ENCODE data around the gene NPHS1.
"Not testable (repeated sequence)": the region's sequence is repeated elsewhere in the genome, so short reads cannot be mapped to it uniquely, and the experiment has no call there.

Gene NPHS1, protein sequence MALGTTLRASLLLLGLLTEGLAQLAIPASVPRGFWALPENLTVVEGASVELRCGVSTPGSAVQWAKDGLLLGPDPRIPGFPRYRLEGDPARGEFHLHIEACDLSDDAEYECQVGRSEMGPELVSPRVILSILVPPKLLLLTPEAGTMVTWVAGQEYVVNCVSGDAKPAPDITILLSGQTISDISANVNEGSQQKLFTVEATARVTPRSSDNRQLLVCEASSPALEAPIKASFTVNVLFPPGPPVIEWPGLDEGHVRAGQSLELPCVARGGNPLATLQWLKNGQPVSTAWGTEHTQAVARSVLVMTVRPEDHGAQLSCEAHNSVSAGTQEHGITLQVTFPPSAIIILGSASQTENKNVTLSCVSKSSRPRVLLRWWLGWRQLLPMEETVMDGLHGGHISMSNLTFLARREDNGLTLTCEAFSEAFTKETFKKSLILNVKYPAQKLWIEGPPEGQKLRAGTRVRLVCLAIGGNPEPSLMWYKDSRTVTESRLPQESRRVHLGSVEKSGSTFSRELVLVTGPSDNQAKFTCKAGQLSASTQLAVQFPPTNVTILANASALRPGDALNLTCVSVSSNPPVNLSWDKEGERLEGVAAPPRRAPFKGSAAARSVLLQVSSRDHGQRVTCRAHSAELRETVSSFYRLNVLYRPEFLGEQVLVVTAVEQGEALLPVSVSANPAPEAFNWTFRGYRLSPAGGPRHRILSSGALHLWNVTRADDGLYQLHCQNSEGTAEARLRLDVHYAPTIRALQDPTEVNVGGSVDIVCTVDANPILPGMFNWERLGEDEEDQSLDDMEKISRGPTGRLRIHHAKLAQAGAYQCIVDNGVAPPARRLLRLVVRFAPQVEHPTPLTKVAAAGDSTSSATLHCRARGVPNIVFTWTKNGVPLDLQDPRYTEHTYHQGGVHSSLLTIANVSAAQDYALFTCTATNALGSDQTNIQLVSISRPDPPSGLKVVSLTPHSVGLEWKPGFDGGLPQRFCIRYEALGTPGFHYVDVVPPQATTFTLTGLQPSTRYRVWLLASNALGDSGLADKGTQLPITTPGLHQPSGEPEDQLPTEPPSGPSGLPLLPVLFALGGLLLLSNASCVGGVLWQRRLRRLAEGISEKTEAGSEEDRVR (N-terminal part only)

DNA sequence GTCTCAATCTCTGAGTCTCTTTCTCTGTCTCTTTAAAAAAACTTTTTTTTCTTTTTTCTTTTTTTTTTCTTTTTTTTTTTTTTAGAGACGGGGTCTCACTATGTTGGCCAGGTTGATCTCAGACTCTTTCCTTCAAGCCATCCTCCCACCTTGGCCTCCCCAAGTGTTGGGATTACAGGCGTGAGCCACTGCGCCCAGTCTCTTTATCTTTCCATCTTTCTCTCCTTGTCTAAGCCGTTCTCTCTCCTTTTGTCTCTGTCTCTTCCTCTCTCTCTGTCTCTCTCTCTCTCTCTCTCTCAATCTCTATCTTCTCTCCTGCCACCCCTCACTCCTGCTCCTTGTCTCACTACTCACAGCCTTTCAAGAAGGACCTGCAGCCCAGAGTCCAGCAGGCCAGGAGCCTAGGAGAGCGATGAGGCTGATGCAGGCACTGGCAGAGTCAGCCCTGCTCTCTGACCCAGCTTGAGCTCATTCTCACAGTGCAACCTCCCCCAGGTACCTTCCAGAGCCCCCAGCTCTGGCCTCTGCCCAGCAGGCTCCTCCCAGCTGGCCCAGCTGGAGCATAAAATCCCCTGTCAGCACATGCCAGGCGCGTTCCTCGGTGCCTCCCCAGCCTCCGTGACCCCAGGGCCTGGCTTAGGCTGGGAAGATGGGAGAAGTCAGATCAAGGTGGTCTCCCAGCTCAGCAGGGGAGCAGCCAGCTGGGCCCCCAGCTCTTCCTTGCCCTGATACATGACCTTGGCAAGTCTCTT is at the start of gene NPHS1:
NPHS1 (minus strand) TSS at position 476 of the 752 bp plus-strand sequence. CDS start 667 bp downstream, outside the sequence.
- DNase-seq (ENCODE audit: low read depth in 2 of 2) = no peak

DNA sequence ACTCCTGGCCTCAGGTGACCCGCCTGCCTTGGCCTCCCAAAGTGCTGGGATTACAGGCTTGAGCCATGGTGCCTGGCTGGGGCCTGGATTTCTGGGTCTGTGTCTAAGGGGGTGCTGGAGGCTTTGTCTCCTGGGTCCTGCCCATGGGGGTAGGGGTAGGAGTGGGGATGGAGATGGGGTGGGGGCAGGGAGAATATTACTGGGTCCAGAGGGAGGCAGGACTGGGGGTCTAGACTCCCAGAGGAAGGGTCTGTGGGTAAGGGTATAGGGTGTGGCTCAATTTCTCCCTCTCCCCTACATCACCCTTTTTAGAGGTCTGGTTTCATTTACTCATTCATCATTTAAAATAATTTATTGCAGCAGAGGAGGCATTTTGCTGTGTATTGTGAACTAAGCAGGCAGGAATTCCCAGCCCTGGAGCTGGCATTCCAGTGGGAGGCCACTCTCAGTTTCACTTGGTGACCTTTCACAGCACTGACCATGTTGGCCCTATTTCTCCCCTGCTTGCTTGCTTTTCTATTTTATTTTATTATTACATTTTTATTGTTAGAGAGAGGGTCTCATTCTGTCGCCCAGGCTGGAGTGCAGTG is 48.8 kb upstream of the NPHS1 start:
- DNase-seq (ENCODE audit: low read depth in 2 of 2) = no peak

DNA sequence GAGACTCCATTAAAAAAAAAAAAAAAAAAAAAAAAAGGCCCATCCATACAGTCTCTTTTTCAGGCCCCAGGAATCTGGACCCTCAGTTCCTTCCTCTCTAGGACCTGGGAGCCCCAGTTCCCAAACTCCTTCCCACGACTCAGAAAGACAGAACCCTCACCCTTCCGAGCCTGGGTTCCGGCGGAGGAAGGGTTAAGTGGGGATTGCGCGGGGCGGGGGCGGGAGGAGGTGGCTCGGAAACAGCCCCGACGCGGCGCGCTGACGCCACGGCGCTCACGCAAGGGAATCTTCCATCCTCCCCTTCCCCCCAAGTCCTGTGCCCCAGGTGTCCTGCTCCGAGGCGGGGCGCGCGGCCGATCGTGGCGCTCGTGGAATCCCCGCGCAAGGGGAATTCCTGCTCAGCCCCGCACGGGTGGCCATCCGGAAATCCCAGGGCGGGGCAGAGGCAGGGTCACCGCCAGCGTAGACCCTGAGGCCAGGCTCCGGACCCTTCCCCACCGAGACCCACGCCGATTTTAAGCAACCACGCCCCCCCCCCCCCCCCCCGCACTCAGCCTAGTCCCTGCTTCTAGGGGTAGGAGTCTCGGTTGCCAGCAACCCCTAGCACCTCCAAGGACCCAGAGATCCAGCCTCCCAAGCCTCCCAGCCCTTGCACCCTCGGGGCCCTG is 47.4 kb upstream of the NPHS1 start:
- peak; percentile 78 to 90 for DNase-seq (ENCODE audit: low read depth in 2 of 2)

DNA sequence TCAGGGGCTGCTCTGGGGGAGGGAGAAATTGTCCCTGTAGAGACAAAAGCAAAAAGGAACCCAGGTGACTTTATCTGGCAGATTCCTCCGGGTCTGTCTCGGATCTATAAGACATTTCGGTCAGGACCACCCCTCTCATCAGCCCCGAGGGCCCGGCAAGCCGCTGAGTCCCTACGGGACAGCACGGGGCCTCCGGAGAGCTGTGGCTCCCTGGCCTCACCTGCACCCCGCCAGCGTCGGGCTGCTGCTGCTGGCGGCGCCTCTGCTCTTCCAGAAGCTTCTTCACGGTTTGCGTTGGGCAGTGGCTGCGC is 46.1 kb upstream of the NPHS1 start:
- no peak for DNase-seq (ENCODE audit: low read depth in 2 of 2)

DNA sequence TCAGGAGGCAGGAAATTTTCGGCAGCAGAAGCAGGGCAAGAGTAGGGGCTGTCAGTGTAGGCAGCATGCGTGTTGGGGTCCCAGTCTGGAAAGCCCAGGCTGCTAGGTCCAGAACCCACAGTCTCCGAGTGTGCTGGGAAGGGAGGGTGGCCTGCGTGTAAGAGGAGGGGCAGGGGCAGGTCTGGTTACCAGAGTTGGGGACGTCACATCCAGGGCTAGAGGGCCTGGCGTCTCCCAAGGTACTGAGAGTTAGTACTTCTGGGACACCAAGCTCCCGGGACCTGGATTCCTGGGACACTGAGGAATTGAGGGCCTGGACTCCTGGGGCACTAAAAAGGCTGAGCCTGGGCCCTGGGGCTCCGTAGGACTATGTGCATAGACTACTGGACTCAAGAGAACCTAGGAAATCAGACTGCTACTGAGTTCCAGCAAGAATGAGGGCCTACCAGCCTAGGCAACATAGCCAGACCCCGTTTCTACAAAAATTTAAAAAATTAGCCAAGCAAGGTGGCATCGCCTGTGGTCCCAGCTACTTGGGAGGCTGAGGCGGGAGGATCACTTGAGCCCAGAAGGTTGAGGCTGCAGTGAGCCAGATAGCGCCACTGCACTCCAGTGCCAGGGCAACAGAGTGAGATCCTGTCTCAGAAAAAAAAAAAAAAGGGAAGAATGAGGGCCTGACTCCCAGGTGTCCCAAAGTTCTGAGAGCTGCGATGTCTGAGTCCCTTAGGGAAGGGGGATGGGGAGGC is 45.6 kb upstream of the NPHS1 start:
- DNase-seq (ENCODE audit: low read depth in 2 of 2) = no peak

DNA sequence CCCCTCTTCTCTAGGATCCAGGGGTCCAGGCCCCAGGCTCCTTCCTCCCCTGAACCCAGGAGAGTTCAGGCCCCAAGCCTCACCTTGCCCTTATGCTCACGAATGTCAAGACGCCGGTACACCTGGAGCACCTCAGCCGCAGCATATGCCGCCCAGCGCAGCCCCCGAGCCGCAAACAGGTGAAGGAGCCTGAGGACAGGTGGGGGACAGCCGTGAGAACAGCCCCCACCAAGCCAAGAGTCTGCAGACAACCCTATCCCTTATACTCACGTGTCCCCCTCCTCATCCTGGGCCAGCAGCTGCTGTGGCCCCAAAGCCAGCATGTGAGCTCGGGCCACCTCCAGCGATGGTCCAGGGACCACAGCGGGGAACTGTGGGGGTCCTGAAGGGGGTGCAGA is 44.3 kb upstream of the NPHS1 start:
- DNase-seq (ENCODE audit: low read depth in 2 of 2) = no peak

DNA sequence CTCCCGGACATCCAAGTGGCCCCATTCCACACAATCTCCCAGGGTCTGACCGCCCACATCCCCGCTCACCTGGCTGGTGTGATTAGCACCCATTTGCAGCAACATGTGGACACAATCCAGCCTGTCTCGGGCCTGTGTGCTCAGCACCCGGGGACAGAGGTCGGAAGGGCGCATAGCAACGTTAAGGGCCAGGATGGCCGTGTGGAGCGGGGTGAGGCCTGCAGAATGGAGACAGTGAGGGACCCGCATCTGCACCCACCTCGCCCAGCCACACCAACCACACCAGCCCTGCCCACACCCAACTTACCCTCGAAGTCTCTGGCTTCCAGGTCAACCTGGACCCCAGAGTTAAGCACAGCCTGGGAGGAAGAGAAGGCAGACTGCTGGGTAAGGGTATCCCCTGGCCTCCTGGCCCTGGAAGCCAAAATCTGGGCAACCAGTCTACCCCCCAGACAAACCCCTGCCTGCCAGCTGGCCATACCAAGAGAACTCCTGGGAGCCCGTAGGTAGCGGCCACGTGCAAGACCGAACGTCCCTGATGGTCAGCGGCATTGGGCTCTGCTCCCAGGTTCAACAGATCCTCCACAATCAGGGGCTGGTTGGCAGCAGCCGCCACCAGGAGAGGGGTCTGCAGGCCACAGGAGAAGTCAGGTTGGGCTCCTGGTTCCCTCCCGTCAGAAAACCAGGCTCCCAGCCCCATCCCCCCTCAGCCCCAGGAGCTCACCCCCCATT is 43.8 kb upstream of the NPHS1 start:
- no peak for DNase-seq (ENCODE audit: low read depth in 2 of 2)

DNA sequence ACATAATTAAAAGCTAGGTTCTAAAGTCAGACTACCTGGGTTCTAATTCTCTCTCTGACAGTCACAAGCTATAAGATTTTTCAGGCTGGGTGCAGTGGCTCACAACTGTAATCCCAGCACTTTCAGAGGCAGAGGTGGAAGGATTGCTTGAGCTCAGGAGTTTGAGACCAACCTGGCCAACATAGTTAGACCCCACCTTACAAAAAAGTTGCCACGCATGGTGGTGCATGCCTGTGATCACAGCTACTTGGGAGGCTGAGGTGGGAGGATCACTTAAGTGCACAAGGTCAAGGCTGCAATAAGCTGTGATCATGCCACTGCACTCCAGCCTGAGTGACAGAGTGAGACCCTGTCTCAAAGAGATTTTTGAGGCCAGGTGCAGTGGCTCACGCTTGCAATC is 42.0 kb upstream of the NPHS1 start:
- DNase-seq (ENCODE audit: low read depth in 2 of 2) = no peak

DNA sequence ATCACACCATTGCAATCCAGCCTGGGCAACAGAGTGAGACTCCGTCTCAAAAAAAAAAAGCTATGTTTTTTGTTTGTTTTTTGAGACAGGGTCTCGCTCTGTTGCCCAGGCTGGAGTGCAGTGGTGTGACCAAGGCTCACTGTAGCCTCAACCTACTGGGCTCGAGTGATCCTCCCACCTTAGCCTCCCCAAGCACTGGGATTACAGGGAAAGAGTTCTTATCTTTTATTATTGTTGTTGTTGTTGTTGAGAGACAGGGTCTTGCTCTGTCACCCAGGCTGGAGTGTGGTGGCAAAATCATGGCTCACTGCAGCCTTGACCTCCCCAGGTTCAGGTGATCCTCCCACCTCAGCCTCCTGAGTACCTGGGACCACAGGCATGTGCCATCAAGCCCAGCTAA is 39.5 kb upstream of the NPHS1 start:
- DNase-seq (ENCODE audit: low read depth in 2 of 2) = not testable (repeated sequence)

DNA sequence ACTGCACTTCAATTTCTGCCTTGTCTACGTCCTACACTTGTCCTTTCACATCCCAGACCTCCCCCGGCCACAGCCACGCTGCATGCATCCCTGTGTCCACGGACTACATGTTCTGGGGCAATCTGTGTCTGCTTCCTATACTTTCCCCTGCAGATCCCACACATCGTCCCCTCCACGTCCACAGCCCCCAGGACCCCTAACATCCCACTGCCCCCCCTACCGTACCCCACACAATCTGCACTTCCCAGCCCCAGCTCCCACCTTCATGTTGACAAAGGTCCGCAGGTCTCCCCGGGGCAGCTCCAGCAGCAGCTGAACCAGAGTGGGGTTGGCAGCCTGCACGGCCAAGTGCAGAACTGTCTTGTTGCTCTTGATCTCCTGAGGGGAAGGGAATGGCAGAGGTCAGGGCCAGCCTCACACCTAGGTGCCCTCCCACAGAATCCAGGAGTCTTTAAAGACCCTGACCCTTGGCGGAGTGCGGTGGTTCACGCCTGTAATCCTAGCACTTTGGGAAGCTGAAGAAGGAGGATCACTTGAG is 37.9 kb upstream of the NPHS1 start:
- DNase-seq (ENCODE audit: low read depth in 2 of 2) = no peak

DNA sequence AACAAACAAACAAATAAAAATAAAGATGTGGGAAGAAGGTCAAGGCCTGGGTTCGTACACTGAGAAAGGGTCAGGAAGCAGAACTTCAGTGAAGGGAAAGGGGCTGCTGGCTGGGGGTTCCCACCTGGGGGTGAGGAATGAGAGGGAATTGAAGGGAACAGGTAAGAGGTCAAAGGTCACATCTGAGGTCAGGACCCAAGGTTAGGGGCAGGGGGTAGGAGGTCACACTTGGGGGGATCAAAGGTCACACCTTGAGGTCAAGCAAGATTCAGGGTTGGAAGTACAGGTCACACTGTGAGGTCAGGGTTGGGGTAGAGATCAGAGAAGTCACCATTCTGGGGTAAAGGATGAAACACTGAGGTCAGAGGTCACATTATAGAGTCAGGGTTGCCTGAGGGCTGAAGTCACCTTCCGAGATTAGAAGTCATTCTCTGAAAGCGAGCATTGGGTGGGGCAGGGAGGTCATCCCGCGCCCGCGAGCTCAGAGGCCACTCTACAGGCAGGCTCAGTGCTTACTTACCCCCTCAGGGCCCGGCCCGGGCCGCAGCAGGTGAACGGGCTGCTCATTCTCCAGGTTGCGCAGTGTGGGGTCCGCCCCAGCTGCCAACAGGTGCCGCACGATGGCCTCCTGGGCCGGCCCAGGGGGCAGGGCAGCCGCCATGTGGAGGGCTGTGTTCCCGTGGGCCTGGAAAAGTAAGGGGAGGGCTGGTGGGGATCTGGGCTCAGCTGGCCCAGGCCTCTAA is 37.2 kb upstream of the NPHS1 start:
- no peak for DNase-seq (ENCODE audit: low read depth in 2 of 2)

DNA sequence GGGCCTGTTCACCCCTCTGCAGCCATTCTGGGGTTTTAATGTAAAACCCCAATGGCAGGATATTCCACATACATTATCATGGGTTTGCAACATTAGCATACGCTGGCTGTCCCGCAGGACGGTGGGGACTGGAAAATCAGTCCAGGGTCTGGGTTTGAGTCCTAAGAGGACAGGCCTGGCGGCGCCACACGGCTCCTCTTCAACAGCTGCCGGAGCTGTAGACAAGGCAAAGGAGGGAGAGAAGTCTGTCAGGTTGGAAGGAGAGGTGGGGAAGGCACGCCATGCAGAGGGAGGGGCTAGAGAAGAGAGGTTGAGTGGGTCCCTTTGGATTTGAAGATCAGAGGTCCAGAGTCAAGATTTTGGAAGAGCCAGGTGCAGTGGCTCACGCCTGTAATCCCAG is 36.1 kb upstream of the NPHS1 start:
- no peak for DNase-seq (ENCODE audit: low read depth in 2 of 2)

DNA sequence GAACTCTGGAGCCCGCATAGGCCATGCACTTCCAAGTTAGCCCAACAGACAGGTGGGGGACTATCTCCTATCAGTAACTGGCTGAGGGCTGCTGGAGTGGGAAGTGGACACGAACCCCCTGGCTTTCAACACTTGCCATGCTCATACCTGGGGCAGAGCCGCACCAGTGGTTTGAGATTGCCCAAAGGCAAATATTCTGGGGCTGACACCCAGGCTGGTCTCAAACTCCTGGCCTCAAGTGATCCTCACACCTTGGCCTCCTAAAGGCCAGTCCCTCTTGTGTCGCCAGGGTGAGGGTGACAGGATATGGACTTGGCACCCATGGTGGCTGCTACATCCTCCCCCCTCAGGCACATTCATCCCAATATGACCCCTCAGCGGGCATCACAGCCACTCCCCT is 34.9 kb upstream of the NPHS1 start:
- DNase-seq (ENCODE audit: low read depth in 2 of 2) = no peak

DNA sequence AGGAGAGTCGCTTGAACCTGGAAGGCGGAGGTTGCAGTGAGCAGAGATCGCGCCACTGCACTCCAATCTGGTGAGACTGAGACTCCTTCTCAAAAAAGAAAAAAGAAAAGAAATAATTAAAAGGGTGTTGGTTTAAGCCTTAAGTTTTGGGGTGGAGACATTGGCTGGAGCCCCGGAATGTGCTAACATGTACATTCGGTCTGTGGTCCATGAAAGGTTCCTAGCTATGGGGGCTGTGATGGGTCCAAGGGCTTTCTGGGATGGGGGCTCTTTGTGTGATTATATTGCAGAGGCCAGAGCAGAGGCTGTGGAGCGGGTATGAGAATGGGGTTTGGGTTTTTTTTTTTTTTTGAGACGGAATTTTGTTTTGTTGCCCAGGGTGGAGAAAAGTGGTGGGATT is 33.6 kb upstream of the NPHS1 start:
- no peak for DNase-seq (ENCODE audit: low read depth in 2 of 2)

DNA sequence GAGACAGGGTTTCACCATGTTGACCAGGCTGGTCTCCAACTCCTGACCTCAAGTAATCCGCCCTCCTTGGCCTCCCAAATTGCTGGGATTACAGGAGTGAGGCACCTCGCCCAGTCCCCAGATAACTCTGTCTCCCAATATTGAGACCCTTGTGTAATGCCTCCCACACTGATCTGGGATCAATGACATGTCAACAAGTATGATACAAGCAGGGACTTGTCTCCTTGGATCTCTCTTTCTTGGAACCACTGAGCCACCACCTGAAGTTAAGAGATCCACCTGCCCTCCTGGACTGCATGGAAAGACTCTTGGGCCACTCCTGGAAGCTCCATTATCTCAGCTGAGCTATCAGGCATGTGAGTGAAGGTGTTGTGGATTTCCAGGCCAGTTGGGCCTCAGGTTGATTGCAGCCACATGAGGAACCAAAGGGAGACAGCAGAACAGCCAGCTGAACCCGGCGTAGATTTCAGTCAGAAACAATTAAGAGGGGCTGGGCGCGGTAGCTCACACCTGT is 33.0 kb upstream of the NPHS1 start:
- DNase-seq (ENCODE audit: low read depth in 2 of 2) = no peak

DNA sequence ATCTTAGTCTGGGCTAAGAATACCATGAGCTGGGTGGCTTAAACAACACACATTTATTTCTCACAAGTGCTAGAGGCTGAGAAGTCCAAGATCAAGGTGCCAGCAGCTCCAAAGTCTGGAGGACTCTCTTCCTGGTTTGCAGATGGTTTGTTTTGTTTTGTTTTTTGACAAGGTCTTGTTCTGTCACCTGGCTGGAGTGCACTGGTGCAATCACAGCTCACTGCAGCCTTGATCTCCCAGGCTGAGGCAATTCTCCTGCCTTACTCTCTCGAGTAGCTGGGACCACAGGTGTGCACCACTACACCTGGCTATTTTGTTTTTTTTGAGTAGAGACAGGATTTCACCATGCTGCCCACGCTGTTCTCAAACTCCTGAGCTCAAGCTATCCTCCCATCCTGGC is 31.6 kb upstream of the NPHS1 start:
- no peak for DNase-seq (ENCODE audit: low read depth in 2 of 2)

DNA sequence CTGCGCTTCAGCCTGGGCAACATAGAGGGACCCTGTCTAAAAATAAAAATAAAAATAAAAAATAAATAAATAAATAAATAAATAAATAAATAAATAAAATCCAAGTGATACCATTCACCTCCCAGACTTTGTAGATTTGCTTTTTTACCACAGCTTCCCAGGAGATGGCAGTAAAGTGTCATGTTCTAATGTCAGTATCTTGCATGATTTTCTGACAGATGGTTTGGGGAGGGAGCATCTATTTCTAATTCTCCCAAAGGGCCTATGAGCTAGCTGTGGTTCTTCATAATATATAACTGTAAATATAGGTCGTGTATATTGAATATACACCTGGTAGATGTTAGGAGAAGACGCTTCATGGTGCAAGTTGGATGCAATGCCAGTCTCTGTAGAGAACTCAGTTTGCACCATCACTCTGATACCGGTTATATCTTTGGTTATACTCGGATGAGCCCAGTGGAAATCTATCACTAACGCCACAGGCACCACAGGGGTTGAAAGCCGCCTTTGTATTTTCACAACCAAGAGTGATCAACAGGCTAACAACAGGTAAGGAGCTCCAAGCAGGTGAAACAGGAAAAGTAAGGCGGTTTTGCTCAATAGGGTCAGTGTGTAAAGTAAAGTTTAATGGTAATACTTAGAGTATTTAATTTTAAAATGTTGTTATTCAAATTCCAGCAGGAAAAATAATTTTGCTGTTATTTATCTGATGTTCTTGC is 30.0 kb upstream of the NPHS1 start:
- no peak for DNase-seq (ENCODE audit: low read depth in 2 of 2)

All from stimulated activated CD4-positive, alpha-beta T cell treated with anti-CD3 and anti-CD28 coated beads, Interleukin-4, amount 100 ng/mL, for 48 hours (primary cell).